GM10847 (cell line): ENCODE measurements around the gene TENM4.

ENCODE experiments used
- POLR2A ChIP-seq: IDR thresholded peaks from 2 replicates; pipeline ENCODE4 v1.6.1; 2011; ENCODE audit not compliant: insufficient read length; ENCODE audit errors: extremely low read depth

The TENM4 gene

GRCh38 chr11:78730267-78730824 is 710.5 kb downstream of the TENM4 start:
- TF ChIP-seq POLR2A: no peak

DNA sequence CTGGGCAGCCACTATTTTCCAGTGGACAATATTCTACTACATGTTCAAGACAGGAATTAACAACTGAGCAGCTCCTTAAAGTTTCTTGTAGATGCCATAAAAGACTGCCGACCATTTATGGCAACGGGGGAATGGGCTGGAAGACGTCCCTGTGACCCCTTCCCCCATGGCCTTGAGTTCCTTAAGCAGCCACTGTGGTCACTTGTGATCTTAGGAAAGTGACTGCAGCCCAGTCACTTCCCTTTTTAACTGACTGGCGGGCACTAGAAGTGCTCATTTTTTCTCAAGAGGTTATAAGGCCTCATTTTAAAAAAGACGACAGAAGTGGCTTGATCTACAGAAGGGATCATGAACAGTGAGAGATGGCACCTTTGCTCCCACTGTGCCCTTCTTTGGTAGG is 713.0 kb downstream of the TENM4 start:
- no peak for TF ChIP-seq POLR2A

GRCh38 chr11:78725200-78725599 is 715.6 kb downstream of the TENM4 start:
- TF ChIP-seq POLR2A: no peak

DNA sequence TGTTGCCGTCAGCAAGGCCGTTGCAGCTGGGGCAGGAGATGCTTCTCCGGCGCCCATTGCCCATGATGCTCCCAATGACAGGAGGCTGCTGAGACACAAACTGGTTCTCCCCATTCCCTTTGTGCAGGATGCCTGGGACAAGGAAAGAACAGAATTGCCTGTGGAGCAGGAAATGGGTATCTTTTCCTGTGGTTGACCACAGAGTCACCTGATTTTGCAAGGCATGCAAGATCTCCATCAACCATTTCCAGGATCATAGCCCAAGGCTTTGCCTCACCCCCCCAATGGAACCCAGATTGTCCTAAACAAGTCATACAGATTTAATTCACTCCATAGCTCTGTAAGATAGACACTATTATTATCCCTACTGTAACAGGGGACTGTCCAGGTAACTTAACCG is 718.0 kb downstream of the TENM4 start:
- TF ChIP-seq POLR2A: no peak

GRCh38 chr11:78720281-78720989 is 720.4 kb downstream of the TENM4 start:
- no peak for TF ChIP-seq POLR2A

- TF ChIP-seq POLR2A: no peak
Measured at GRCh38 chr11:78717041-78717440, 723.8 kb downstream of the TENM4 start.

- TF ChIP-seq POLR2A: no peak
Measured at GRCh38 chr11:78715639-78716311, 725.1 kb downstream of the TENM4 start.

GRCh38 chr11:78714539-78714938 is 726.3 kb downstream of the TENM4 start:
- no peak for TF ChIP-seq POLR2A

DNA sequence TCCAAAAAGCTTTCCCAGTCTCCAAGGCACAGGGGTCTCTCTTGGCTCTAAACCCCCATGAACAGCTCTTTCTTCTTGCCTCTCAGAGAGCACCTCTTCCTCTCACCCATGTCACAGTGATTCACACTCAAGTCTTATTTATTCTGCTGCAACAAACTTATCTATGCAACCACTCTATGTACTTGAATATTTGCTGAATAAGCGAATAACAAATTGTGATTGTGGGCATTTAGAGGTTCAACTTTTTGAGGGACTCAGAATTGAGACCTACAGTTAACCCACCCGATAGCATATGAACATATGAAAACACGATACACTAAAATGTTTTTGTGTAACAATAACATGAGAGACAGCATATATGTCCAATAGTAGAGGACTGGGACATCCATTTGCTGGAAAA is 729.1 kb downstream of the TENM4 start:
- TF ChIP-seq POLR2A: no peak

DNA sequence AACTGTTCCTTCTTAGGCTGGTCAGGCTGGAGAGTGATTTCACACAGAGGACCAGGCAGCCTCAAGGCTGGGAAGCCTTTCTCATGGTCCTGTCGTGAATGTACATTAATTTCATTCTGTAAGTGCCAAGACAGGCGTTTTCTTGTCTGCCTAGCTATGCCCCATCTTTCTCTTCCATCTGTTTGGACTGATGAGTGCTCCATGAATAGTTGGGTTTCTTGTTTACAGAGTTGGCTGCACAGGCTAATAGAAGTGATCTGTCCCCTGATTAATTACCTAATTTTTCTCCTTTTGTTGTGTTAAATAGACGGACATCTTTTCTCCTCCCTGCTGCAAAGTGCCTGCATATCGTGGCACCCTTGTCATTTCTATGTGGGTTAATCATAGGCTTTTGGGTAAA is 730.4 kb downstream of the TENM4 start:
- no peak for TF ChIP-seq POLR2A

GRCh38 chr11:78708388-78708787 is 732.4 kb downstream of the TENM4 start:
- no peak for TF ChIP-seq POLR2A

DNA sequence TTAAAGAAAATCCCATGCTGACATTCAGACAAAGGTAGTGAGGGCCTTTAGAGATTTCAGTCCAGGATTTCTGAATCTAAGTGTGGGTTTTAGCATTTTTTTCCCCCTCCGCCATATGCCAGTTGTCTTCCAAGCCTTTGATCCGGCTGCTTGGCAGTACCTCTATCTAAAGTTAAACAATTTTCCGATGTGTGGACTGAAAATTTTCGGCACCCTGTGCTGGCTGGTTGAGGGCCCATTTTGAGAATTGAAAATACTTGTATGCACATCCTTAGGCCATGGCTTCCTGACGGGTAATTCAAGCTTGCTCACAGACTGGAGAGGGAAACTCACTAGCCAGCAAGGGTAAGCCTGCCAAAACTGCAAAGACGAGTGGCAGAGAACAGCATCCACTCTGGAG is 734.3 kb downstream of the TENM4 start:
- no peak for TF ChIP-seq POLR2A

DNA sequence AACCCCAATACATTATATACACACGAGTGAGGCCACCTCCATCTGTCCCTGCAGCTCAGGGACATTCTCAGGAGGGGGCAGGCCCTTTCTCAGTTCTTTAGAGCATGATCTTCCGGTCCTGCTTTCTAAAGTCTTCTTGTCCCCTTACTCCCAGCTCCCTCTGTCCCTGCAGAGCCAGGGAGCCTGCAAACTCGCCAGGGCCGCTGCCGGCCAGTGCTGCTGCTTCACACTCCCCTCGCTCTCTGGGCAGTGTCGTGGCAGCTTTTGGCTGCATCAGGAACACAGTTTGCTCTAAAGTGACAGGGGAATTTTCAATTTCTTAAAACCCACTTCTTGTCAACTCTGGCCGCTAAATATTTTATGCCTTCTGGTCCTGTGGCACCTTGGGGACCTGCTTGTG is 736.0 kb downstream of the TENM4 start:
- TF ChIP-seq POLR2A: no peak

- no peak for TF ChIP-seq POLR2A
Measured at GRCh38 chr11:78699609-78700135, 741.2 kb downstream of the TENM4 start.

GRCh38 chr11:78698612-78699011 is 742.2 kb downstream of the TENM4 start:
- no peak for TF ChIP-seq POLR2A

DNA sequence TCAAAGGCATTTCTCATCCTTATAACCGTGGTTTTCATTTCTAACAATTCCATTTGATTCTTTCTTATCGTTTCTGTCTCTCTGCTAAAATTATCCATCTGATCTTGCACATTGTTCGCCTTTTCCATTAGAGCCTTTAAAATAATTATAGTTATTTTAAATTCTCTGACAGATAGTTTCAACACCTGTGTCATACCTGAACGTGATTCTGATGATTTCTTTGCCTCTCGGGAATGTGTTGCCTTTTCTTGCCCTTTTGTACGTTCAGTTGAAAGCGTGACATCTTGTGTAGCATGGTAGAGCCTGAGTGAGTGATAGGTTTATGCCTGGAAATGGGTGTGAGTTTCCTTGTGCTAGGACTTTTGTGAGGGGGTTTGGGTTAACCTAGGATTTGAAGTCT is 744.7 kb downstream of the TENM4 start:
- TF ChIP-seq POLR2A: no peak

DNA sequence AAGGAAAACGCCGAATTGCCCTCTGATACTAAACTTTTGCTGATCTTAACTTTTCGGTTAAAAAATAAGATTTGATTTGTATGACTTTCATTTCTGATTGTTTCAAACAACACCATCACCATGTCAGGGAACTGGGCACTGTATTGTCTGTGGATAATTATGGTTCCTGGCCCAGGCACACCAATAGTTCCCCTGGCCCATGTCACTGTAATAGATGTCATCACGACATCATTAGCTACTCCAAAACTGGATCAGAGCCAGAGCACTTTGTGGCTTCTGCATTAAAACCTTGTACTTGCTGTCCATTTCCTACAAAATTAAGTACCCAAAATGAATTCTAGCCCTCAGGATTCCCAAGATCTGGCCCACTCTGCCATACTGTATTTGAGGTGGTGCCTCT is 746.7 kb downstream of the TENM4 start:
- TF ChIP-seq POLR2A: no peak

- TF ChIP-seq POLR2A: no peak
Measured at GRCh38 chr11:78691215-78691614, 749.6 kb downstream of the TENM4 start.
